HCT116 (cell line): ENCODE results near the gene GPX5. TPM values are rescaled to one million over a fixed set of nuclear protein-coding genes. Genes with fewer than 3 reads are reported as not detected.

Experiments used
- ATAC-seq: fragments of 200-7000 bp; cut with Tn5 transposase; 2 replicates; pipeline ENCODE4 v1.9.1; 2020; ENCODE audit warnings: mild to moderate bottlenecking, moderate library complexity
- BruUV-seq: library from RNA; stranded (reverse); fragments of 400-500 nt; replicated peaks from 2 replicates; lab custom pipeline; 2021; lab: Mats Ljungman, UMichigan
- CTCF ChIA-PET: fragments of 300-600 bp; sonication (Branson Sonifier 250); formaldehyde crosslinking; loops from one replicate; lab custom pipeline; 2021; ENCODE audit warnings: antibody characterized with exemption; lab: Charles Lee
- POLR2A ChIA-PET: fragments of 300-600, 350-600 bp; sonication (Branson Sonifier 250); formaldehyde crosslinking; loops from one replicate; lab custom pipeline; 2021; ENCODE audit warnings: antibody characterized with exemption; lab: Charles Lee
- RAD21 ChIA-PET, 2 experiments: fragments of 300-600 bp; sonication (Branson Sonifier 250); formaldehyde crosslinking; loops; one replicate each; lab custom pipeline; 2023; ENCODE audit warnings: low total read pairs in 2 of 2; ENCODE audit not compliant: uncharacterized antibody in 2 of 2, unreplicated experiment in 2 of 2, low non-redundant PET in 1 of 2; lab: Charles Lee
- DNase-seq: peaks from one replicate; pipeline ENCODE4 v3.0.0-alpha.2; 2010; ENCODE audit warnings: low read depth, low spot score
- H2AFZ ChIP-seq: fragments of 200-600 bp; shearing (Covaris generic), sonication (generic); 2 replicates; pipeline ENCODE4 v1.6.1; 2017; ENCODE audit warnings: low read depth, mixed run types, mixed read lengths, antibody characterized with exemption, low read length; ENCODE audit not compliant: poor library complexity, severe bottlenecking
- H3K27ac ChIP-seq: 2 replicates; pipeline ENCODE4 v1.5.1; 2012; ENCODE audit warnings: low read depth, low read length
- H3K27me3 ChIP-seq: fragments of 200-600 bp; sonication (generic); 2 replicates; pipeline ENCODE4 v1.6.1; 2016; ENCODE audit warnings: mixed run types, low read length, mixed read lengths; ENCODE audit not compliant: insufficient read depth
- H3K36me3 ChIP-seq, 2 experiments: fragments of 200-500 bp in 1 of 2; fragments of 200-600 bp in 1 of 2; sonication (Bioruptor generic) in 1 of 2; sonication (generic) in 1 of 2; 2 replicates each; pipeline versions ENCODE4 v1.5.1 to v1.6.1; 2014 to 2016; ENCODE audit warnings: low read length in 2 of 2, inconsistent platforms in 1 of 2, mixed read lengths in 1 of 2, mixed run types in 1 of 2; ENCODE audit not compliant: insufficient read depth in 2 of 2, control insufficient read depth in 1 of 2
- H3K4me1 ChIP-seq, 2 experiments: fragments of 200-600 bp in 1 of 2; sonication (generic) in 1 of 2; 2 replicates each; pipeline versions ENCODE4 v1.5.1 to v1.6.1; 2012 to 2017; ENCODE audit warnings: low read length in 2 of 2, inconsistent platforms in 1 of 2, mild to moderate bottlenecking in 1 of 2, mixed read lengths in 1 of 2, mixed run types in 1 of 2, moderate library complexity in 1 of 2; ENCODE audit not compliant: insufficient read depth in 2 of 2, control insufficient read depth in 1 of 2
- H3K4me2 ChIP-seq: fragments of 200-600 bp; sonication (generic); 2 replicates; pipeline ENCODE4 v1.6.1; 2017; ENCODE audit warnings: mixed run types, low read length, mixed read lengths
- H3K4me3 ChIP-seq, 2 experiments: fragments of 200-600 bp in 1 of 2; sonication (generic) in 1 of 2; replicated peaks in 1 of 2; 2 replicates each; pipeline ENCODE4 v1.5.1; 2011 to 2016; ENCODE audit warnings: low read length in 2 of 2, control low read depth in 1 of 2, low read depth in 1 of 2, mild to moderate bottlenecking in 1 of 2, mixed read lengths in 1 of 2, mixed run types in 1 of 2
- H3K79me2 ChIP-seq: fragments of 200-600 bp; sonication (generic); 2 replicates; pipeline ENCODE4 v1.6.1; 2017; ENCODE audit warnings: mild to moderate bottlenecking, mixed run types, low read length, moderate library complexity, mixed read lengths; ENCODE audit not compliant: insufficient read depth
- H3K9ac ChIP-seq: fragments of 200-600 bp; sonication (generic); 2 replicates; pipeline ENCODE4 v1.6.1; 2016; ENCODE audit warnings: low read length, mixed read lengths
- H3K9me2 ChIP-seq: fragments of 200-600 bp; sonication (generic), shearing (Covaris generic); 2 replicates; pipeline ENCODE4 v1.6.1; 2017; ENCODE audit warnings: mixed run types, mild to moderate bottlenecking, moderate library complexity; ENCODE audit not compliant: insufficient read depth
- H3K9me3 ChIP-seq, 2 experiments: fragments of 200-500 bp in 1 of 2; fragments of 200-600 bp in 1 of 2; sonication (Bioruptor generic) in 1 of 2; sonication (generic) in 1 of 2; 2 replicates each; pipeline ENCODE4 v1.6.1; 2014 to 2017; ENCODE audit warnings: low read length in 2 of 2, mixed read lengths in 2 of 2, inconsistent platforms in 1 of 2, low read depth in 1 of 2, mild to moderate bottlenecking in 1 of 2, mixed run types in 1 of 2, moderate library complexity in 1 of 2; ENCODE audit not compliant: control insufficient read depth in 1 of 2, insufficient read depth in 1 of 2
- H4K20me1 ChIP-seq: fragments of 200-600 bp; sonication (generic), shearing (Covaris generic); 2 replicates; pipeline ENCODE4 v1.6.1; 2017; ENCODE audit warnings: mixed run types, mild to moderate bottlenecking, moderate library complexity; ENCODE audit not compliant: insufficient read depth
- CEBPB ChIP-seq: IDR thresholded peaks from 2 replicates; pipeline ENCODE4 v1.6.1; 2012; ENCODE audit warnings: low read depth
- ELF1 ChIP-seq: IDR thresholded peaks from 2 replicates; pipeline ENCODE4 v1.6.1; 2012; ENCODE audit warnings: low read depth, borderline replicate concordance
- EZH2phosphoT487 ChIP-seq: fragments of 200-600 bp; IDR thresholded peaks from 2 replicates; pipeline ENCODE4 v1.6.1; 2018; ENCODE audit warnings: antibody characterized with exemption, borderline replicate concordance
- FOSL1 ChIP-seq: IDR thresholded peaks from 2 replicates; pipeline ENCODE4 v1.6.1; 2012; ENCODE audit warnings: low read depth
- JUND ChIP-seq: IDR thresholded peaks from 2 replicates; pipeline ENCODE4 v1.6.1; 2012
- POLR2A ChIP-seq: IDR thresholded peaks from 2 replicates; pipeline ENCODE4 v1.7.0; 2011; ENCODE audit warnings: borderline replicate concordance; ENCODE audit not compliant: insufficient read depth, insufficient read length; ENCODE audit errors: extremely low read depth
- POLR2AphosphoS5 ChIP-seq: IDR thresholded peaks from 2 replicates; pipeline ENCODE4 v1.6.1; 2011; ENCODE audit warnings: mild to moderate bottlenecking, low read depth, low read length, moderate library complexity
- RAD21 ChIP-seq: IDR thresholded peaks from 2 replicates; pipeline ENCODE4 v1.6.1; 2012; ENCODE audit warnings: low read depth, mild to moderate bottlenecking
- SP1 ChIP-seq: IDR thresholded peaks from 2 replicates; pipeline ENCODE4 v1.6.1; 2012; ENCODE audit warnings: low read depth
- ZBTB33 ChIP-seq: IDR thresholded peaks from 2 replicates; pipeline ENCODE4 v1.6.1; 2011; ENCODE audit warnings: mild to moderate bottlenecking, low read length, moderate library complexity; ENCODE audit not compliant: insufficient replicate concordance; ENCODE audit errors: extremely low read depth
- ZFX ChIP-seq: fragments of 450-650 bp; IDR thresholded peaks from 2 replicates; pipeline ENCODE4 v1.6.1; 2017
- intact Hi-C: fragments of 100-400 bp; cut with micrococcal nuclease; formaldehyde crosslinking; loops from 2 replicates; pipeline ENCODE4 v1.10.0; 2022
- total RNA-seq: library from RNA; stranded (reverse); gene quantifications from one replicate; pipeline ENCODE4 v1.2.1, GENCODE V29; 2021; ENCODE audit not compliant: unreplicated experiment
- TF ChIP-seq, protein P1 (sequence below): IDR thresholded peaks from 2 replicates; pipeline ENCODE4 v1.6.1; 2012

GPX5 gene
- total RNA-seq, 1 experiment from 2014 or later = not detected

- no peak for DNase-seq
- RAD21 ChIA-PET = no interaction called here
- no TSS peak for BruUV-seq
- Histone ChIP-seq H3K27me3 (no peaks in the 10 kb centered on the region), H3K9me3 (no peaks in the 10 kb centered on the region), H3K36me3 (no peaks in the 10 kb centered on the region), H3K79me2 (no peaks in the 10 kb centered on the region), H3K4me3 (no peak overlapping the region), H3K9ac (no peak overlapping the region), H3K4me2 (no peak overlapping the region), H3K4me1 (peaks cover 6 to 13% of the 10 kb centered on the region in 2 experiments; a peak in 3 of 4 replicates), H4K20me1 (no peaks in the 10 kb centered on the region), H2AFZ (no peak overlapping the region), H3K9me2 (no peaks in the 10 kb centered on the region), H3K27ac (no peak overlapping the region)
- no peak for ATAC-seq
- intact Hi-C loops = no loop called here
- TF ChIP-seq FOSL1 (no peak), ZFX (no peak), ZBTB33 (no peak), ELF1 (no peak), EZH2phosphoT487 (no peak), POLR2AphosphoS5 (no peak), JUND (no peak), POLR2A (no peak), SP1 (no peak), CEBPB (no peak), RAD21 (no peak)
- TF ChIP-seq, protein P1, sequence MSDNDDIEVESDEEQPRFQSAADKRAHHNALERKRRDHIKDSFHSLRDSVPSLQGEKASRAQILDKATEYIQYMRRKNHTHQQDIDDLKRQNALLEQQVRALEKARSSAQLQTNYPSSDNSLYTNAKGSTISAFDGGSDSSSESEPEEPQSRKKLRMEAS = no peak
- CTCF ChIA-PET = no interaction called here
- POLR2A ChIA-PET = no interaction called here
These were observed 38.5 kb upstream of the GPX5 start for GRCh38 chr6:28486988-28487742.
